KOPT-K1 (cell line): Measurements from ENCODE around the gene CENPB.

Source experiments
- H3K27ac ChIP-seq: fragments of 200-600 bp; sonication (generic); 2 replicates; pipeline ENCODE4 v1.5.1; 2016; ENCODE audit warnings: antibody characterized with exemption, mild to moderate bottlenecking, low read depth, low read length; ENCODE audit not compliant: poor library complexity, severe bottlenecking
- H3K36me3 ChIP-seq: fragments of 200-600 bp; sonication (generic); 2 replicates; pipeline ENCODE4 v1.5.1; 2017; ENCODE audit warnings: antibody characterized with exemption, mild to moderate bottlenecking, low read length, moderate library complexity; ENCODE audit not compliant: insufficient read depth
- H3K9me3 ChIP-seq: fragments of 200-600 bp; sonication (generic); 2 replicates; pipeline ENCODE4 v1.5.1; 2017; ENCODE audit warnings: antibody characterized with exemption, low read length, mild to moderate bottlenecking; ENCODE audit not compliant: insufficient read depth, poor library complexity, severe bottlenecking

The CENPB gene

DNA sequence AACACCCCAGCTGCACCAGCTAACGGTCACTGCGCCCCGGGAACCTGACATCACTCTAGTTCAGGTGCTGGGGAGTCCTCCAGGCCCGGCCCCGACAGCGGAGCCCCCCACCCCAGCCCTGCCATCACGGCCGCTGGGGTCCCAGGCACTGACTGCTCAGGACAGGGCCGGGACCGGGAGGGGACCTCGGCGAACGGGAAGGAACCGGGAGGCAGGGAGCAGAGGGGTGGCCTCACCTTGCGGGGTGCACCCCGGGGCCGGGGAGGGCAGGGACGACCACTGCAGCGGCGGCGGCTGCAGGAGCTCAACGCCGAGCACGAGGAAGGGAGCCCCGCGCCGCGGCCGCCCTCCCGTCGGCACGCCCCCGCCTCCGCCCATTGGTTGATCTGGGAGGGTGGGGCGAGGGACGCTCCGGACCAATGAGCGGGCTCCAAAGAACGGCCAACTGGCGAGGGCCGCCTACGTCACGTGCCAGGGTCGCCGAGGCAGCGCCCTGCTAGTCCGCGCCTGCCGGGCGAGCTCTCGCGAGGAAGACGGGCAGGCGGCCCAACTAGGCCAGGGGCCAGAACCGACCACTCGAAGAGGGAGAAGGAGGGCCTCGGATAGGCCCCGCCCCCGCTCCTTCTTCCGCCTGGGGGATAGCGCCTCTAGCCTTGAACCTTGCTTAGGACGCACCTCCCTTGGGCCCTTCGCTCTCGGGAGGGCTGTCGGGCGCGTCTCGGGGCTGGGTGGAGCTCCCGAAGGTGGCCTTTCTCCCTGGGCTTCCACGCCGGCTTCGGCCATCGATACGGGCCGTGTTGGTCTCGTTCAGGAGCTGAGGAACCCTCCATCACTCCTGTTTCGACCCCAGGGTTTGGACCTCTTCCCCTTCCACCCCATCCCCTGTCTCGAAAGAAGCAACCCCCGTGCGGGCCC, 18.9 kb downstream of the CENPB start, which contains the start of gene ADISSP:
TSS of gene ADISSP (minus strand) at position 327 of the 915 bp plus-strand sequence. CDS start 7,653 bp downstream, outside the sequence.
- peak within 1 kb of the TSS; percentile 82 for H3K27ac ChIP-seq
- H3K36me3 ChIP-seq, result peaks cover 7% of the 10 kb centered on the region; the same call in 1 of the 2 replicates
- no peaks in the 10 kb centered on the region for H3K9me3 ChIP-seq

GRCh38 chr20:3767110-3767426, 19.5 kb downstream of the CENPB start:
- peaks cover 8% of the 10 kb centered on the region; the same call in 1 of the 2 replicates for H3K36me3 ChIP-seq
- no peaks in the 10 kb centered on the region for H3K9me3 ChIP-seq
- peak overlapping the region; percentile 82 for H3K27ac ChIP-seq

- peaks cover 13% of the 10 kb centered on the region; the same call in 1 of the 2 replicates for H3K36me3 ChIP-seq
- H3K9me3 ChIP-seq, result no peaks in the 10 kb centered on the region
- peak overlapping the region; percentile 82 for H3K27ac ChIP-seq
These were observed 20.0 kb downstream of the CENPB start for GRCh38 chr20:3766422-3767109.

DNA sequence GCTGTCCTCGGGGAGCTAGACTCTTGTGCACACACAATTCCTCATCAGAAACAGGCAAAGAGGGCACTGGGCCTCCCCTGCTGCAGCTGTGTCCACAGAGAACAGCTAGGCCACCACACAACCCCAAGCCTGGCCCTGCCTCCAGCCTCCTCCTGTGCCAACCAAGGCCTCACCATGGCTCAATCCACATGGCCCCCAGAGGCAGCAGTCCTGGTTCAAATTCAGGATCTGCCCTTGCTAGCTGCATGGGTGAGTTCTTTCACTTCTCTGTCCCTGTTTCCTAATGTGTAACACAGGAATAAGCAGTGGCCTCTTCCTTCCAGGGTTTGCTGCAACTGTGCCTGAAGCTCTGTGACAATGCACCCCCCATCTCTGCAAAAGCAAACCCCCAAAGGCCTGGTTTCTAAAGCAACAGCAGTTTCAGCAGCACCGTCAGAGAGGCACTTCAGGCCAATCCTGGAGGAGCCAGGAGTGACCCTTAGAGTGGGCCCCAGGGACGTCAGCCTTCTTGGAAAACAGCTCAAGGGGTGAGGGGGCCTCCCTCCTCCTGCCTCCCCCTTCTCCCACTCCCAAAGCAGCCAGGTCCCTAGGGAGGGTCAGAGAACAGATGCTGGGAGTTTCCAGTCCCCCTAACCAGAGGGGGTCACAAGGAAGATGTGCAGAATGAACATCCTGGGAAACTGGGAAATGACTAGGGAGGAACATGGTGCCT, 21.2 kb downstream of the CENPB start:
- Histone ChIP-seq H3K36me3 (peaks cover 24% of the 10 kb centered on the region; the same call in 1 of the 2 replicates), H3K9me3 (no peaks in the 10 kb centered on the region), H3K27ac (no peak overlapping the region)

DNA sequence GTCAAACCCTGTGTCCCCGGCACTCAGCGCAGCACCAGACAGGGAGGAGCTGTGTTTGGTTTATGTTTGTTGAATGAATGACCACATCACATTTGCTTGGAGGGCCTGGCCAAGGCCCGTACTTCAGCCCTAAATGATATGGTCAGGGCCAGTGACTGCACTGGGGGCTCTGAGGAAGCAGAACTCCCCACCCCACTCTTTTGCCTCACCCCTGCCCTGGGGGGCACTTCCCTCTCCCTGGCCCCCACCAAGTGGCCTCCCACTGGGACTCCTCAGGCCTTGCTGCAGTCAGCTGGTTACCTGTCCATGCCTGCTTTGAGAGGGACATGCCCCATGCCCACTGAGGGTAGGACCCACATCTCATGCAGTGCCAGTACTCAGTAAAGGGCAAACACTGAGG, 21.9 kb downstream of the CENPB start:
- peaks cover 29% of the 10 kb centered on the region; the same call in 1 of the 2 replicates for H3K36me3 ChIP-seq
- no peak overlapping the region for H3K27ac ChIP-seq
- no peaks in the 10 kb centered on the region for H3K9me3 ChIP-seq

- Histone ChIP-seq H3K9me3 (no peaks in the 10 kb centered on the region), H3K36me3 (peaks cover 31% of the 10 kb centered on the region; the same call in 1 of the 2 replicates), H3K27ac (no peak overlapping the region)
These were observed 22.6 kb downstream of the CENPB start for GRCh38 chr20:3763671-3764601.

GRCh38 chr20:3760655-3761348, 25.7 kb downstream of the CENPB start:
- Histone ChIP-seq H3K36me3 (peaks cover 58% of the 10 kb centered on the region; the same call in 1 of the 2 replicates), H3K27ac (no peak overlapping the region), H3K9me3 (no peaks in the 10 kb centered on the region)

DNA sequence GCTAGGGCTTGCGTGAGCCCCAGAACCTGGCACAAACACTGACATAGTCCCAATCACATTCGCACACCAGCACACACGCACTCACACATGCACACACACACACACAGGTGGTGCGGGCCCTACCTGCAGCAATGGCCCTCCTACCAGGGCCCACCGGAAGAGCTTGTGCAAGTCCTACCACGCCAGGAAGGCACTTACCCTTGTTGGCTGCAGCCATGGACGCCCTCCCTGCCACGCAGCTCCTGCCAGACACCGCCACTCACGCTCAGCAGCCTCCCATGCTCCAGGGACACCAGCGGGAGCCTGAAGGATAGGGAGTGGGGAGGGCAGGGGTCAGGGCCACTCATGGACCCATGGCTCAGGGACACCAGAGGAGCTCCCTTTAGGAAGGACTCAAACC, 26.7 kb downstream of the CENPB start:
- Histone ChIP-seq H3K27ac (no peak overlapping the region), H3K36me3 (peaks cover 60% of the 10 kb centered on the region; the same call in 1 of the 2 replicates), H3K9me3 (no peaks in the 10 kb centered on the region)

- H3K36me3 ChIP-seq, result peaks cover 64% of the 10 kb centered on the region; the same call in 1 of the 2 replicates
- no peak overlapping the region for H3K27ac ChIP-seq
- no peaks in the 10 kb centered on the region for H3K9me3 ChIP-seq
These were observed 27.2 kb downstream of the CENPB start for GRCh38 chr20:3759316-3759823.

DNA sequence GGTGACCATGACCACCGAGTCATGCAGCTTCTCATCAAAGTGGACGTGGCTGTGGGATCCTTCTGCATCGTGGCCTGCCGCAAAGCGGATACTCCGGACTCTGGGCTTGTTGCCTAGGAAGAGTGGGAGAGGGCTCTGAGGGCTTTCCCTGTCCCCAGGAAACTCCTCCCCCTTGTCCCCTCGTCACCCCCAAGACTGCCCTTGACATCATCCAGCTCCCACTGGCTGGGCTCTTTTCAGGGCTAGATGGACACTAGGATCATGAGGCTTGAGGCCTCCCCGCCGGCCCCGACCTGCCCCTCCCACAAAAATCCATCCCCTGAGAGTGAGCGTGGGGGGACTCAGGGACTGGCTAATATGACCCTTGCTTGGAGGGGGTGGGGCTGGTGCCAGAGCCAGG, 28.0 kb downstream of the CENPB start:
- H3K27ac ChIP-seq, result no peak overlapping the region
- no peaks in the 10 kb centered on the region for H3K9me3 ChIP-seq
- peaks cover 66% of the 10 kb centered on the region; the same call in 1 of the 2 replicates for H3K36me3 ChIP-seq

GRCh38 chr20:3757268-3757667, 29.3 kb downstream of the CENPB start:
- peaks cover 66% of the 10 kb centered on the region; the same call in 1 of the 2 replicates for H3K36me3 ChIP-seq
- H3K9me3 ChIP-seq, result no peaks in the 10 kb centered on the region
- no peak overlapping the region for H3K27ac ChIP-seq

DNA sequence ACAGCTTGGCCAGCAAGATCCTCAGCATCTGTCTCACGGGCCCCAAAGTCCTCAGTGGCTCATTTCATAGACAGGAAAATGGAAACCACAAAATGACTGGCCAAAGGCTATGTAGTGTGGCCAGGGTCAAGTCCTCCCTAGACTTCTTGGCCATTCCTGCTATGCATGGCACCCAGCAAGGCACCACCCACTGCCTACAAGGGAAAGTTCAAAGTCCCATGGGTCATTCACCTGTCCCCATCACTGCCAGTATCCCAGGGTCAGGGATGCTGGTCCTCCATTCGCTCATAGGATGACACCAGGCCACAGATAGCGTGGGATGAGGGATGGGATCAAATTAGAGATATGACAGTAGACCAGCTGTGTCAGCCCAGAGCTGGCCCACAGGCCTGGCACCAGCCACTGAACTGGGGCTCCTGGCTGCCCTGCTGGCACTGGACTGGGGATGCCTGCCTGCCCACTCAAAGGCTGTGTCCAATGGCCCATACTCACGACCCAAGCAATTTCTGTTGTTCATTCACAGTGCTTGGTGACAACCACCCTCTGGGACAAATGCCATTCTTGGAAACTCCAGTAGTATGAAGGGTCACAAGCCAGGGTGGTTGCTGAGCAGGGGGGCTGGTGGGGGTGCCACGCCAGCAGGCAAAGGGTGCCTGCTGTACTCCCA, 30.6 kb downstream of the CENPB start:
- Histone ChIP-seq H3K36me3 (peaks cover 56% of the 10 kb centered on the region; the same call in 1 of the 2 replicates), H3K9me3 (no peaks in the 10 kb centered on the region), H3K27ac (no peak overlapping the region)

DNA sequence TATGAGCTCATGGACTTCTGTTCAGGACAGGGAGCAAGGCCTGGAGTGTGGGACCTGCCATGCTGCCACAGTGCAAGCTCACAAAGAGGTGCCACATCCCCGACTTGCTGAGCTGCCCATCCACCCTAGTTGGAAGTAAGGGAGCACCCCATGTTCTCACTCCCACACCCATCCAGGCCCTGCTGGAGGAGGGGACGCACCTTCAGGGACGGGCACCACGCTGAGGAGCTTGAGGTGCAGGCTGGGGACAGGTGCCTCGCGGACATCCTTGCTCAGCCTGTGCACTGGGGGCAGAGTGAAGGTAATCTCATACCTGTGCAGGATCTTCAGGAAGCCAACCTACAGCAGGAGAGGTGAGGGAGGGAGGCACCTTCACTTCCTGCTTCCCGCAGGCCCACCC, 31.3 kb downstream of the CENPB start:
- peaks cover 55% of the 10 kb centered on the region; the same call in 1 of the 2 replicates for H3K36me3 ChIP-seq
- H3K27ac ChIP-seq, result no peak overlapping the region
- H3K9me3 ChIP-seq, result no peaks in the 10 kb centered on the region
